GM21390 (cell line): Measurements from ENCODE around the gene SH3BP4.

Source experiments
- ATAC-seq: cut with Tn5 transposase; IDR thresholded peaks from one replicate; pipeline ENCODE4 v1.9.1; 2021; ENCODE audit not compliant: unreplicated experiment

The SH3BP4 gene

GRCh38 chr2:235083822-235084221 is 132.0 kb downstream of the SH3BP4 start:
- no peak for ATAC-seq

GRCh38 chr2:235084424-235084823 is 132.6 kb downstream of the SH3BP4 start:
- no peak for ATAC-seq

GRCh38 chr2:235085476-235085875 is 133.7 kb downstream of the SH3BP4 start:
- no peak for ATAC-seq

- ATAC-seq = no peak
These were observed 134.8 kb downstream of the SH3BP4 start for GRCh38 chr2:235086481-235087184.

GRCh38 chr2:235087832-235088495 is 136.1 kb downstream of the SH3BP4 start:
- no peak for ATAC-seq

- no peak for ATAC-seq
These were observed 136.7 kb downstream of the SH3BP4 start for GRCh38 chr2:235088496-235088921.

GRCh38 chr2:235091421-235091820 is 139.6 kb downstream of the SH3BP4 start:
- ATAC-seq = no peak

GRCh38 chr2:235091983-235092382 is 140.2 kb downstream of the SH3BP4 start:
- no peak for ATAC-seq

GRCh38 chr2:235092433-235093223 is 140.8 kb downstream of the SH3BP4 start:
- no peak for ATAC-seq

- ATAC-seq = no peak
These were observed 142.6 kb downstream of the SH3BP4 start for GRCh38 chr2:235094457-235094856.

GRCh38 chr2:235095569-235095968 is 143.8 kb downstream of the SH3BP4 start:
- ATAC-seq = no peak

GRCh38 chr2:235096447-235096846 is 144.6 kb downstream of the SH3BP4 start:
- ATAC-seq = no peak

- no peak for ATAC-seq
These were observed 145.4 kb downstream of the SH3BP4 start for GRCh38 chr2:235097196-235097595.

- no peak for ATAC-seq
These were observed 146.5 kb downstream of the SH3BP4 start for GRCh38 chr2:235098269-235098668.

- no peak for ATAC-seq
These were observed 147.1 kb downstream of the SH3BP4 start for GRCh38 chr2:235098736-235099494.

GRCh38 chr2:235102896-235103295 is 151.1 kb downstream of the SH3BP4 start:
- no peak for ATAC-seq
